ENCODE results near the gene PTPRN2.

GRCh38 chr7:158470336-158470735, 117.3 kb downstream of the PTPRN2 start:
- TF ChIP-seq GATA2 (IDR thresholded peaks at IDR 0.05; ENCODE audit: low read depth, low read length) (no peak), GATA3 (IDR thresholded peaks at IDR 0.05; ENCODE audit: low read depth, low read length) (no peak)

All from SH-SY5Y (cell line).